Fibroblast of the aortic adventitia (primary cell): ENCODE data around the gene ENAH. TPM values are rescaled to one million over a fixed set of nuclear protein-coding genes. Genes with fewer than 3 reads are reported as not detected.

Source experiments
- DNase-seq: peaks from one replicate; pipeline ENCODE4 v3.0.0-alpha.2; 2010; ENCODE audit warnings: low read depth
- H3K4me3 ChIP-seq: 2 replicates; pipeline ENCODE4 v1.5.1; 2011; ENCODE audit warnings: low read depth, mild to moderate bottlenecking, control low read depth, low read length, moderate library complexity
- CTCF ChIP-seq: IDR thresholded peaks from 2 replicates; pipeline ENCODE4 v1.5.1; 2011; ENCODE audit warnings: mild to moderate bottlenecking, low read length, control low read depth, inconsistent platforms; ENCODE audit not compliant: insufficient read depth
- total RNA-seq: library from RNA; depleted of rRNA; stranded (reverse); fragments of >200 nt; gene quantifications from 2 replicates; pipeline ENCODE4 v1.2.3, GENCODE V29; 2012; ENCODE audit warnings: low replicate concordance

The ENAH gene
- total RNA-seq, 1 donor: 148 TPM

DNA sequence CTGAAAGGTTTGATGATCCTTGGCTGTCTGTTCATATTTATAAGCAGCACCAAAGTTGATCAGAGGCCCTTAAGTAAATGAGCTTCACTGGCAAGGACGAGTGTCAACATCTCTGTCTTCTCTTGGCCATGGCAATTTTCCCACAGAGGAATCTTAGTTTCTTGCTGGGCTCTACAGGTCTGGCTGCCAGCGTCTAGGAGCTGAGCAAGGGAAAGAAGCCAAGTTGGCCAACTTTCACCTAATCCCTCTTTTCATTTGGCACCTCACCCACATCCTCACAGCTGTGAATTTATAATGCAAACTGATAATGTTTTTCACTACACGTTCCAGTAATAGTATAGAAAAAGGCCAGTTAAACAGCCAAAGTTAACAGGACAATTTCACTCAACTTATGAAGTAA lies 126.0 kb downstream of the ENAH start:
- TF ChIP-seq CTCF: no peak
- DNase-seq: peak; percentile 37
- no peak overlapping the region for H3K4me3 ChIP-seq

DNA sequence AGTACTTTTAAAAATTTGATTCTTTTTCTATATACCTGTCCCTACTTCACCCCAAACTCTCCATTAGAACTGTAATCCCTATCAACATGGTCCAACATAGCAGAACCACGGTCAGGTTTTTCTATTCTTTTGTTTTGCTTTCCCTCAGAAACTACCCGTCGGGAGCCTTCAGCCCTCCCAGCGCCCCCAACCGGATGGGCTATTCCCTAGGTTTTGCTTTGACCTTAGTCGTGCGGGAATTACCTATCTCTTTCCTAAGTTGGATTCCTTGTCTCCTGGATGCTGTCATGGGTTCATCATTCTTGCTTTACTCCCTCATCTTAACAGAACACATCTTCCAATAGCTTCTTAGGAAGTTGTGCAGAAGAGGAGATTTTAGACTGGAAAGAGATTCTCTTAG lies 127.5 kb downstream of the ENAH start:
- no peak overlapping the region for H3K4me3 ChIP-seq
- no peak for TF ChIP-seq CTCF
- DNase-seq: no peak

DNA sequence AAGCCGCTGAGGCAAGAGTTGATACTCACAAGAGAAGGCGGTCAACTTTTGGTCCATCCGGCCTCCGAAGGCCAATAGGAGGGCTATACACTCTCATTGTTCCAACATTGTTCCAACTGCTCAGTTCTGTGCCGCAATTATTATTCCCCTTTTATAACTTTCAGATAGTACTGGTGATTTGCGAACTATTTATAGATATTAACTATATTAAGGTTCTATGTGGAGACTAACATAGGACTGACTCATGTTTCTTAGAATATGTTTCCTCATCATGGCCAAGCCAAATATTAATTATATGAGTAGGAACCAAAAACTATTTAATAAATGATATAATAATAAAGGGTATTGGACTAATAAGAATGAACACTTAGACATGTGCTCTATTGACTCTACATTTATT lies 128.4 kb downstream of the ENAH start:
- no peak overlapping the region for H3K4me3 ChIP-seq
- DNase-seq: no peak
- TF ChIP-seq CTCF: no peak

DNA sequence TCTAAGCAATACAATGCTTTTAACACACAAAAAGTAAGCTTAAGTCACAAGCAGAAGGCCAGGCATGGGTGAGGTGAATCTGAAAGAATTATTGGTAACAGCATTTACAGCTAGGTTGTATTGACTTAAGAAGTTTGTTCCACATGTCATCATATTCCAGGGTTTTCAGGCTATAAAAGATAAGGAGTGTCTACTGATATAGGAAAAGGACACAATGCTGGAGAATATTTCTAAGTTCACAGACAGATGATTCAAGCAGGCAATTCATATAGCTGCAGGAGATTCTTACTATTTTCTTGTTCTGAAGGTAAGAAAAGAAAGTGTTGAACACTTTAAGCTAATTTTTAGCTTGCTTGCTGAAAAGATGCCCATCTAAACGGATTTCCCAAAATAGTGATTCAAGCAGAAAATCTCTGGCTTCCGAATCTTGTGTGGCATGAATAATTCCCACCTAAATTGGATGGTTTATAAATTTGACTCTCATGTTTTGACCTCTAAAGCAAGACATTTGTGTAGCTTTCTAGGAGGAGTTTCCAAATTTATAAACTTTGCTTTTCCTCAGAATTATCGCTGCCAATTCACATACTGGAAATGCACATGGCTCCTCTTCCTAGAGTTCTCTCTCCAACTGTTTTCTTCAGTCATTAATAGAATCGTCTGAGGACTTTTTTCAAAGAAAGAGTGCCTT lies 129.5 kb downstream of the ENAH start:
- peak; percentile 20 for DNase-seq
- no peak overlapping the region for H3K4me3 ChIP-seq
- TF ChIP-seq CTCF: no peak

DNA sequence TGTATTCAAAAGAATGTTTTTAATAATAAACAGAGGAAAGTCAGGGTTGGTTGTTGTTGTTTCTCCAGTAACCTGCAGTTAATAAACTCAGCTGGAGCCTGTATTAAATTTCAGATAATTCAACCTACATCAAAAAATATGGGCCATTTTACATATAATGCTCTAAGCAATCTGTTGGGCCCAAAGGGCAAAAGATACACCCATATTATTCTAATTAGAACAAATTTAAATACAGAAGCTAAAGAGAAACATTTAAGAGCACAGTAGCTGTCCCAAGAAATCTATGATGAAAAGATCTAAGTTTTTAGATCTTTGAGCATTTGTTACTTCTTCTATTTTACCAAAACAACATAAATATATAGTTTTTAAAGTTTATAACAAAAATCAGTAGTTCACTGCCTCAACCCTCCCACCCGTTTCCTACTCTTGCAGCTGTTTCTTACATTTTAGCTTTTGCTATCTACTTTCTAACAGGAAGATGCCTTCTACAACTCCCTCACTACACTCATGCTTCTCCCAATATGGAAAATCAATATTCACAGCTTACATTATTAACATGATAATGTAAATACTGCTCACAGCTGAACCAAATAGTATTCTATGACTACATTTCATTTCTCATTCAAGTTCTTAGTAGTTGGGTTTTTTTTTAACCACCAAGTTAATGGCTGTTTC lies 130.2 kb downstream of the ENAH start:
- TF ChIP-seq CTCF: no peak
- no peak for DNase-seq

GRCh38 chr1:225520587-225521227 lies 132.2 kb downstream of the ENAH start:
- DNase-seq: no peak
- H3K4me3 ChIP-seq: no peak overlapping the region
- TF ChIP-seq CTCF: no peak

More for the DNA sequence above, 130.2 kb downstream of the ENAH start:
- no peak overlapping the region for H3K4me3 ChIP-seq
